Common myeloid progenitor, CD34-positive (primary cell): ENCODE data around the gene ATF7IP2.
"Not testable (repeated sequence)": the region's sequence is repeated elsewhere in the genome, so short reads cannot be mapped to it uniquely, and the experiment has no call there.

Experiments used
- CTCF ChIA-PET: fragments of 350-600 bp; sonication (Branson Sonifier 250); formaldehyde crosslinking; loops from one replicate; lab custom pipeline; 2021; ENCODE audit warnings: antibody characterized with exemption; lab: Charles Lee
- POLR2A ChIA-PET: fragments of 350-600 bp; sonication (Branson Sonifier 250); formaldehyde crosslinking; loops from one replicate; lab custom pipeline; 2021; ENCODE audit warnings: antibody characterized with exemption; lab: Charles Lee
- DNase-seq, 3 donors: peaks; one replicate each; pipeline versions ENCODE4 v3.0.0 to v3.0.0-alpha.2; 2013
- H3K27ac ChIP-seq, 2 experiments: 1 replicate in 1 of 2; 2 replicates in 1 of 2; pipeline ENCODE4 v1.7.0; 2013; ENCODE audit warnings: inconsistent platforms in 2 of 2, low read length in 2 of 2, mild to moderate bottlenecking in 2 of 2, low read depth in 1 of 2, moderate library complexity in 1 of 2; ENCODE audit not compliant: severe bottlenecking in 2 of 2, insufficient read depth in 1 of 2, poor library complexity in 1 of 2
- H3K27me3 ChIP-seq, 5 experiments: replicated peaks in 2 of 5; 1 replicate in 3 of 5; 2 replicates in 2 of 5; pipeline versions ENCODE4 v1.6.1 to v1.7.0; 2013; ENCODE audit warnings: low read length in 4 of 5, mild to moderate bottlenecking in 2 of 5, moderate library complexity in 2 of 5, inconsistent platforms in 1 of 5; ENCODE audit not compliant: insufficient read depth in 5 of 5, control insufficient read depth in 4 of 5
- H3K36me3 ChIP-seq, 4 experiments: 1 replicate in 2 of 4; 2 replicates in 2 of 4; pipeline versions ENCODE4 v1.6.1 to v1.7.0; 2013; ENCODE audit warnings: low read length in 3 of 4, control low read depth in 1 of 4, mild to moderate bottlenecking in 1 of 4; ENCODE audit not compliant: control insufficient read depth in 4 of 4, insufficient read depth in 4 of 4
- H3K4me1 ChIP-seq, 4 experiments: 1 replicate in 3 of 4; 2 replicates in 1 of 4; pipeline versions ENCODE4 v1.6.1 to v1.7.1; 2013; ENCODE audit warnings: low read length in 3 of 4, mild to moderate bottlenecking in 3 of 4, control low read depth in 1 of 4, inconsistent platforms in 1 of 4, moderate library complexity in 1 of 4; ENCODE audit not compliant: control insufficient read depth in 4 of 4, insufficient read depth in 4 of 4; ENCODE audit errors: control extremely low read depth in 1 of 4
- H3K4me3 ChIP-seq, 7 experiments: 1 replicate in 4 of 7; 2 replicates in 3 of 7; pipeline versions ENCODE4 v1.5.1 to v1.7.0; 2013; ENCODE audit warnings: mild to moderate bottlenecking in 7 of 7, low read length in 6 of 7, moderate library complexity in 6 of 7, inconsistent platforms in 2 of 7, low read depth in 2 of 7, control low read depth in 1 of 7; ENCODE audit not compliant: insufficient read depth in 4 of 7, control insufficient read depth in 1 of 7; ENCODE audit errors: extremely low read depth in 1 of 7
- H3K9me3 ChIP-seq, 5 experiments: 1 replicate in 4 of 5; 2 replicates in 1 of 5; pipeline versions ENCODE4 v1.6.1 to v1.7.1; 2013; ENCODE audit warnings: low read length in 4 of 5, mild to moderate bottlenecking in 2 of 5, inconsistent platforms in 1 of 5, low read depth in 1 of 5, moderate library complexity in 1 of 5; ENCODE audit not compliant: control insufficient read depth in 4 of 5, insufficient read depth in 2 of 5; ENCODE audit errors: control extremely low read depth in 1 of 5
- WGBS: methylation state at CpG from one replicate; pipeline ENCODE4 v1.1.5; 2013; ENCODE audit not compliant: insufficient coverage; 5-methylcytosine and 5-hydroxymethylcytosine counted together

Gene ATF7IP2

GRCh38 chr16:10466313-10466712 is 80.5 kb downstream of the ATF7IP2 start:
- ChIA-PET CTCF (no interaction called here), POLR2A (no interaction called here)
- Histone ChIP-seq H3K36me3 (peaks cover 2 to 42% (median 21%) of the 10 kb centered on the region in 4 experiments), H3K9me3 (peaks cover 0 to 6% (median 0%) of the 10 kb centered on the region in 5 experiments), H3K4me3 (no peak overlapping the region), H3K27ac (no peak overlapping the region), H3K27me3 (no peaks in the 10 kb centered on the region), H3K4me1 (no peaks in the 10 kb centered on the region)
- no CpG with 5 or more reads among the region's 2 CpGs for WGBS
- DNase-seq: no peak

GRCh38 chr16:10466861-10467260 is 81.0 kb downstream of the ATF7IP2 start:
- no peaks in the 10 kb centered on the region for H3K4me1 ChIP-seq
- CTCF ChIA-PET: interaction anchor here (0.7 kb wide), 1 partner anchor 147 kb away, joined by 3 read pairs; no protein-coding TSS in a partner anchor
- peaks cover 2 to 42% (median 21%) of the 10 kb centered on the region in 4 experiments for H3K36me3 ChIP-seq
- H3K4me3 ChIP-seq: no peak overlapping the region
- H3K27me3 ChIP-seq: no peaks in the 10 kb centered on the region
- no peak for DNase-seq
- POLR2A ChIA-PET: no interaction called here
- no peak overlapping the region for H3K27ac ChIP-seq
- H3K9me3 ChIP-seq: peaks cover 0 to 6% (median 0%) of the 10 kb centered on the region in 5 experiments

GRCh38 chr16:10476636-10477035 is 90.8 kb downstream of the ATF7IP2 start:
- no CpG with 5 or more reads among the region's 1 CpG for WGBS
- H3K4me1 ChIP-seq, POLR2A ChIA-PET, CTCF ChIA-PET, H3K4me3 ChIP-seq, DNase-seq, H3K27ac ChIP-seq, H3K27me3 ChIP-seq: not testable (repeated sequence)
- Histone ChIP-seq H3K9me3 (peaks cover 2 to 17% (median 4%) of the 10 kb centered on the region in 5 experiments), H3K36me3 (peaks cover 9 to 55% (median 11%) of the 10 kb centered on the region in 4 experiments)

GRCh38 chr16:10480151-10480550 is 94.3 kb downstream of the ATF7IP2 start:
- POLR2A ChIA-PET: no interaction called here
- no peak for DNase-seq
- H3K4me1 ChIP-seq: no peaks in the 10 kb centered on the region
- H3K36me3 ChIP-seq: peaks cover 6 to 55% (median 20%) of the 10 kb centered on the region in 4 experiments
- H3K9me3 ChIP-seq: peaks cover 6 to 21% (median 11%) of the 10 kb centered on the region in 5 experiments
- H3K4me3 ChIP-seq: no peak overlapping the region
- no peaks in the 10 kb centered on the region for H3K27me3 ChIP-seq
- CTCF ChIA-PET: interaction anchor here (1.4 kb wide), 1 partner anchor 24 kb away, joined by 4 read pairs; no protein-coding TSS in a partner anchor
- WGBS: 80% methylated on average over 2 of the region's 2 CpGs
- H3K27ac ChIP-seq: no peak overlapping the region

- Histone ChIP-seq H3K27me3 (no peaks in the 10 kb centered on the region), H3K36me3 (peaks cover 5 to 39% (median 18%) of the 10 kb centered on the region in 4 experiments), H3K27ac (peak overlapping the region in 1 of 2 experiments; percentile 45), H3K9me3 (peaks cover 6 to 36% (median 30%) of the 10 kb centered on the region in 5 experiments), H3K4me1 (peaks cover 0 to 3% (median 0%) of the 10 kb centered on the region in 4 experiments), H3K4me3 (no peak overlapping the region)
- DNase-seq: no peak
- 100% methylated on average over 3 of the region's 4 CpGs for WGBS
- CTCF ChIA-PET: no interaction called here
- POLR2A ChIA-PET: interaction anchor here (0.6 kb wide), 1 partner anchor 178 kb away, joined by 3 read pairs; no protein-coding TSS in a partner anchor
Observed at GRCh38 chr16:10485159-10485558, 99.3 kb downstream of the ATF7IP2 start.

- POLR2A ChIA-PET: interaction anchor here (0.6 kb wide), 1 partner anchor 179 kb away, joined by 3 read pairs; no protein-coding TSS in a partner anchor
- Histone ChIP-seq H3K9me3 (peaks cover 6 to 36% (median 30%) of the 10 kb centered on the region in 5 experiments), H3K4me3 (no peak overlapping the region), H3K36me3 (peaks cover 5 to 33% (median 17%) of the 10 kb centered on the region in 4 experiments), H3K27me3 (no peaks in the 10 kb centered on the region), H3K4me1 (peaks cover 0 to 3% (median 0%) of the 10 kb centered on the region in 4 experiments), H3K27ac (peak overlapping the region in 1 of 2 experiments; percentile 45)
- CTCF ChIA-PET: no interaction called here
- DNase-seq: peak; percentile 38 to 89 (median 74)
- WGBS: 91% methylated on average over 11 of the region's 12 CpGs
Observed at GRCh38 chr16:10485698-10486382, 100.0 kb downstream of the ATF7IP2 start.

GRCh38 chr16:10490141-10490540 is 104.3 kb downstream of the ATF7IP2 start:
- H3K9me3 ChIP-seq: peaks cover 0 to 34% (median 26%) of the 10 kb centered on the region in 5 experiments
- H3K27me3 ChIP-seq: no peaks in the 10 kb centered on the region
- no peak overlapping the region for H3K4me3 ChIP-seq
- DNase-seq: no peak
- ChIA-PET CTCF (interaction anchor here (0.7 kb wide), 1 partner anchor 177 kb away, joined by 3 read pairs; no protein-coding TSS in a partner anchor), POLR2A (no interaction called here)
- H3K4me1 ChIP-seq: peaks cover 0 to 3% (median 0%) of the 10 kb centered on the region in 4 experiments
- no peaks in the 10 kb centered on the region for H3K36me3 ChIP-seq
- no peak overlapping the region for H3K27ac ChIP-seq
- no CpG with 5 or more reads among the region's 1 CpG for WGBS
